T-helper 2 cell treated with Interferon-gamma antibody and Interleukin-4, amounts not matched to agents 5 μg/mL and 100 μg/mL, for 36 hours (primary cell): ENCODE data around the gene TCF4.

Source experiments
- DNase-seq: peaks from one replicate; pipeline ENCODE4 v3.0.0; 2021; ENCODE audit warnings: low spot score
- H3K27ac Mint-ChIP-seq: one replicate; pipeline ENCODE4 v1.8.0; 2021; ENCODE audit warnings: mild to moderate bottlenecking, mixed read lengths
- H3K27me3 Mint-ChIP-seq: one replicate; pipeline ENCODE4 v1.8.0; 2021; ENCODE audit warnings: low read depth, mixed read lengths
- H3K36me3 Mint-ChIP-seq: one replicate; pipeline ENCODE4 v1.8.0; 2021; ENCODE audit warnings: low read depth, mixed read lengths
- H3K4me1 Mint-ChIP-seq: one replicate; pipeline ENCODE4 v1.8.0; 2021; ENCODE audit warnings: low read depth, mixed read lengths
- H3K4me3 Mint-ChIP-seq: one replicate; pipeline ENCODE4 v1.8.0; 2022; ENCODE audit warnings: mild to moderate bottlenecking, moderate library complexity, mixed read lengths
- H3K9me3 Mint-ChIP-seq: one replicate; pipeline ENCODE4 v1.8.0; 2021; ENCODE audit warnings: mixed read lengths

TCF4 gene

DNA sequence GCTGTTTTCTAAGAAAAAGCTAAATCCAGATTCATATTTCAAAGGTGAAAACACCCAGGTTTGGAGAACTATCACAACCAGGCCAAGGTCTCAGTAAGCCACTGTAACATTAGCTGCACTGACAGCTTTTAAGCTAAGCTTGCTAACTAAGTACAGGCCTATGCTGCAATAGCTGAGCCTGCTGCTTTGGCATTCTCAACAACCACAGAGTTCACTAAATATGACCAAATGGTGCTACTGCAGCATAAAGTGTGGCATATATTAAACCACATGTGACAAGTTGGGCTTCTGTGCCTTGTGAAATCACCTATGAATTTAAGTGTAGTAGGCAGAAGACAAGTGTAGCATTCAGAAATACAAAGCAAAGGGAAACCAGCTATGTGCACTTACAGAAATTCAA is 206.7 kb downstream of the TCF4 start:
- no peak for DNase-seq
- Mint-ChIP-seq H3K27me3 (no peaks in the 10 kb centered on the region), H3K4me3 (no peak overlapping the region), H3K27ac (no peak overlapping the region), H3K9me3 (no peaks in the 10 kb centered on the region), H3K36me3 (no peaks in the 10 kb centered on the region), H3K4me1 (no peaks in the 10 kb centered on the region)

DNA sequence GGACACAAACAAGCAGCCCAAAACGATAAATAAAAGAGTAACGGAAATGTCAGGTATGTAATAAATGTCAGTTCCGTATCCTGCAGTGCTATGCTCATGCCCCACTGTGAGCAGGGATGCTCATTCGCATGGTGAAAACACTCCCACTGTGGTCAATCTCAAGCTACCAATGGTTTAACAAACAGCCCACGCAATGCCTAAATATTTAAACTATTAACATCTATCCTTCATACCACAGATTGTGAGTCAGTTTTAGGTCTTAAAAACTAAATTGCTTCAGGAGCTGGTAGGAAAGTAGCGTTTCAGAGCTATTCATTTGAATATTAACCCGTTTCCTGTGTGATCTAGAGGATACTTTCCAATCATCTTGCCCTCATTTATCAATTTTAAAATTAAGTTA is 207.4 kb downstream of the TCF4 start:
- Mint-ChIP-seq H3K27ac (no peak overlapping the region), H3K4me1 (no peaks in the 10 kb centered on the region)

GRCh38 chr18:55376387-55376786 is 211.6 kb downstream of the TCF4 start:
- no peak for DNase-seq
- no peaks in the 10 kb centered on the region for H3K36me3 Mint-ChIP-seq
- H3K4me1 Mint-ChIP-seq = no peaks in the 10 kb centered on the region
- no peaks in the 10 kb centered on the region for H3K27me3 Mint-ChIP-seq
- no peak overlapping the region for H3K4me3 Mint-ChIP-seq
- peaks cover 4% of the 10 kb centered on the region for H3K9me3 Mint-ChIP-seq
- no peak overlapping the region for H3K27ac Mint-ChIP-seq

More for the DNA sequence above, 207.4 kb downstream of the TCF4 start:
- no peaks in the 10 kb centered on the region for H3K36me3 Mint-ChIP-seq
- no peaks in the 10 kb centered on the region for H3K9me3 Mint-ChIP-seq
- no peak for DNase-seq
- H3K27me3 Mint-ChIP-seq = no peaks in the 10 kb centered on the region
- H3K4me3 Mint-ChIP-seq = no peak overlapping the region

- DNase-seq = no peak
- H3K9me3 Mint-ChIP-seq = peaks cover 4% of the 10 kb centered on the region
- H3K4me1 Mint-ChIP-seq = no peaks in the 10 kb centered on the region
- H3K4me3 Mint-ChIP-seq = no peak overlapping the region
- H3K36me3 Mint-ChIP-seq = no peaks in the 10 kb centered on the region
- H3K27ac Mint-ChIP-seq = no peak overlapping the region
- no peaks in the 10 kb centered on the region for H3K27me3 Mint-ChIP-seq
Observed at GRCh38 chr18:55375930-55376329, 212.1 kb downstream of the TCF4 start.

GRCh38 chr18:55374741-55375140 is 213.3 kb downstream of the TCF4 start:
- Mint-ChIP-seq H3K27me3 (no peaks in the 10 kb centered on the region), H3K36me3 (no peaks in the 10 kb centered on the region), H3K27ac (no peak overlapping the region), H3K9me3 (peaks cover 4% of the 10 kb centered on the region), H3K4me3 (no peak overlapping the region), H3K4me1 (no peaks in the 10 kb centered on the region)
- DNase-seq = no peak

GRCh38 chr18:55372209-55372608 is 215.8 kb downstream of the TCF4 start:
- H3K36me3 Mint-ChIP-seq = no peaks in the 10 kb centered on the region
- no peaks in the 10 kb centered on the region for H3K27me3 Mint-ChIP-seq
- H3K9me3 Mint-ChIP-seq = peaks cover 4% of the 10 kb centered on the region
- DNase-seq = no peak
- no peak overlapping the region for H3K4me3 Mint-ChIP-seq
- H3K4me1 Mint-ChIP-seq = no peaks in the 10 kb centered on the region
- H3K27ac Mint-ChIP-seq = no peak overlapping the region

DNA sequence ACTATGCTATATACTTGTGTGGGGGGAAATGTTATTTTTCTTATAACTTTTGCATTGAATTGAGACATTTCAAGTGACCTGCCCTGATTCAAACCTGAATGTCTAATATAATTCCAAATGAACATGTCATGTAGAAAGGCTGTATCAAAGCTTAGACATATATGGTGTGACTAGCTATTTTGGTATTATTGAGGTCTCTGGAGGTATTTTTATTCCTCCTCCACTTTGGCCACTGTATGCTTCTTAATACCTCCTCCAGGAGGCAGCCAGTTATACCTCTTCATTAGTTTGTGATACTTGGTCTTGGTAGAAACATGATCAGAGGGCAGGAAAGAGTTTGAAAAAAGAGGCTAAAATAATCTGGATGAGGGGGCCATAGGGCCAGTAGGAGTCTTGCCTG is 217.1 kb downstream of the TCF4 start:
- Mint-ChIP-seq H3K36me3 (no peaks in the 10 kb centered on the region), H3K27me3 (no peaks in the 10 kb centered on the region), H3K4me1 (no peaks in the 10 kb centered on the region), H3K4me3 (no peak overlapping the region), H3K9me3 (peaks cover 4% of the 10 kb centered on the region), H3K27ac (no peak overlapping the region)
- no peak for DNase-seq

DNA sequence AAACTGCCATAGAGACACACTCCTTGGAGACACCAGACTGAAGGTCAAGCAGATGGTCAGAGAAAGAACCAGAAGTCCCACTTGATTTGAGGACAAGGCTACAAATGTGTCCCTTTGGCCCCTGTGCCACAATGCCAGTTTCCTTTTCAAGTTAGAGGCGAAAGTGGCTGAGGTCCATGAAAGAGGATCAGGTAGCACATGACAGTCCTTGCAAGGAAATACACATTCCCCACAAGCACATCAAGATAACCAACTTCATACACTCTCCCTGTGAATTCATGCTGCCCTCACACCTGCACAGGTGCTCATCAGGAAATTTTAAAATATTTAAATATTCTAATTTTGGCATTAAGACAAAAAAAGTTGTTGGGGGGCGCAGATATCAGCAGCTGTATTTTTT is 218.6 kb downstream of the TCF4 start:
- H3K27me3 Mint-ChIP-seq = no peaks in the 10 kb centered on the region
- no peak for DNase-seq
- no peaks in the 10 kb centered on the region for H3K9me3 Mint-ChIP-seq
- H3K27ac Mint-ChIP-seq = no peak overlapping the region
- H3K36me3 Mint-ChIP-seq = no peaks in the 10 kb centered on the region
- H3K4me3 Mint-ChIP-seq = no peak overlapping the region
- H3K4me1 Mint-ChIP-seq = no peaks in the 10 kb centered on the region

- Mint-ChIP-seq H3K36me3 (no peaks in the 10 kb centered on the region), H3K4me1 (no peaks in the 10 kb centered on the region), H3K9me3 (no peaks in the 10 kb centered on the region), H3K4me3 (no peak overlapping the region), H3K27me3 (peaks cover 2% of the 10 kb centered on the region), H3K27ac (no peak overlapping the region)
- DNase-seq = no peak
Observed at GRCh38 chr18:55365342-55365741, 222.7 kb downstream of the TCF4 start.

DNA sequence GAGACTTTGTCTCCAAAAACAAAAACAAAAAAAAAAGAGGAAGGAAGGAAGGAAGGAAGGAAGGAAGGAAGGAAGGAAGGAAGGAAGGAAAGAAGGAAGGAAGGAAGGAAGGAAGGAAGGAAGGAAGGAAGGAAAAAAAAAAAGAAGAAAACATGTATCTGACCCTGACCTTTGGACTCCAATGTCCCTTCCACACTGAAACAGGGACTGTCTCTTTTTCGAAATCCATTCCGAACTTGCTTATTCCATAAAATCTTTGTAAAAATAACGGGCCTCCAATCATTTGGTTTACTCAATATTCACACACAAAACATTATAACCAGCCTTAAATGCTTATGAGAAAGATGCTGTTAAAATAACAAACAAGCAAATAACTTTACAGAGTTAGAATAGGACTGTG is 225.7 kb downstream of the TCF4 start:
- no peak overlapping the region for H3K4me3 Mint-ChIP-seq
- H3K4me1 Mint-ChIP-seq = no peaks in the 10 kb centered on the region

GRCh38 chr18:55361492-55362250 is 226.3 kb downstream of the TCF4 start:
- H3K27me3 Mint-ChIP-seq = peaks cover 2% of the 10 kb centered on the region
- H3K4me3 Mint-ChIP-seq = no peak overlapping the region
- no peaks in the 10 kb centered on the region for H3K4me1 Mint-ChIP-seq

More for the DNA sequence above, 225.7 kb downstream of the TCF4 start:
- DNase-seq = no peak
- H3K27me3 Mint-ChIP-seq = peaks cover 2% of the 10 kb centered on the region
- no peaks in the 10 kb centered on the region for H3K36me3 Mint-ChIP-seq
- no peak overlapping the region for H3K27ac Mint-ChIP-seq
- H3K9me3 Mint-ChIP-seq = no peaks in the 10 kb centered on the region

GRCh38 chr18:55360061-55360460 is 227.9 kb downstream of the TCF4 start:
- H3K27me3 Mint-ChIP-seq = peaks cover 5% of the 10 kb centered on the region
- no peaks in the 10 kb centered on the region for H3K36me3 Mint-ChIP-seq
- DNase-seq = no peak
- no peaks in the 10 kb centered on the region for H3K4me1 Mint-ChIP-seq
- no peak overlapping the region for H3K4me3 Mint-ChIP-seq
- no peaks in the 10 kb centered on the region for H3K9me3 Mint-ChIP-seq
- H3K27ac Mint-ChIP-seq = no peak overlapping the region

More at GRCh38 chr18:55361492-55362250, 226.3 kb downstream of the TCF4 start:
- DNase-seq = no peak
- H3K27ac Mint-ChIP-seq = no peak overlapping the region
- no peaks in the 10 kb centered on the region for H3K9me3 Mint-ChIP-seq
- H3K36me3 Mint-ChIP-seq = no peaks in the 10 kb centered on the region

DNA sequence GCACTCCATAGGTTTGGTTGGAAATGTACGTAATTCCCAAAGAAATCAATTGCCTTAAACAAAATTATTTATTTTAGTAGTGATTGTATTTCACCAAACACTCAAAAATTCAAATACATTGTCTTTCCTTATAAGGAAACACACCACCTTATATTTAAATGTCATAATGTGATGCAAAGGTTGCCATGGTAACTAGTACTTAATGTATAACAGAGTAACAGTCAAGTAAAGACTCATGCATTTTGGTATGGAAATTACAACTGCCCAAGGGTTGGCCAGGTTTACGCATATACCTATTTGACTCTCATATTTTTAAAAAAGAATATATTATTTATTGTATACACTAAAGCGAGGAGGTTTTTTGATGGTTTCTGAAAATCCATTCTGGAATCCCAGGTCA is 231.2 kb downstream of the TCF4 start:
- Mint-ChIP-seq H3K36me3 (no peaks in the 10 kb centered on the region), H3K27me3 (peaks cover 11% of the 10 kb centered on the region), H3K27ac (no peak overlapping the region), H3K4me3 (no peak overlapping the region), H3K4me1 (peaks cover 6% of the 10 kb centered on the region), H3K9me3 (no peaks in the 10 kb centered on the region)
- no peak for DNase-seq

GRCh38 chr18:55355223-55355622 is 232.8 kb downstream of the TCF4 start:
- no peak overlapping the region for H3K4me3 Mint-ChIP-seq
- no peaks in the 10 kb centered on the region for H3K36me3 Mint-ChIP-seq
- no peaks in the 10 kb centered on the region for H3K9me3 Mint-ChIP-seq
- H3K4me1 Mint-ChIP-seq = peaks cover 6% of the 10 kb centered on the region
- H3K27ac Mint-ChIP-seq = no peak overlapping the region
- peaks cover 13% of the 10 kb centered on the region for H3K27me3 Mint-ChIP-seq
- DNase-seq = no peak

- Mint-ChIP-seq H3K4me1 (peaks cover 6% of the 10 kb centered on the region), H3K9me3 (no peaks in the 10 kb centered on the region), H3K36me3 (no peaks in the 10 kb centered on the region), H3K27ac (no peak overlapping the region), H3K27me3 (peaks cover 17% of the 10 kb centered on the region), H3K4me3 (no peak overlapping the region)
- DNase-seq = no peak
Observed at GRCh38 chr18:55354795-55355194, 233.2 kb downstream of the TCF4 start.
